Bronchial epithelial cell (primary cell): ENCODE data around the gene FOXP4. TPM values are rescaled to one million over a fixed set of nuclear protein-coding genes. Genes with fewer than 3 reads are reported as not detected.

Source experiments
- DNase-seq: peaks from one replicate; pipeline ENCODE4 v3.0.0-alpha.2; 2010; ENCODE audit warnings: low read depth
- FAIRE-seq: peaks from 2 replicates; lab custom pipeline; 2011; peaks lifted over from hg19 to GRCh38; lab: Jason Lieb, UNC
- H3K27me3 ChIP-seq: 2 replicates; pipeline ENCODE4 v1.5.1; 2011; ENCODE audit warnings: low read length; ENCODE audit not compliant: control insufficient read depth, insufficient read depth
- H3K36me3 ChIP-seq: 2 replicates; pipeline ENCODE4 v1.5.1; 2011; ENCODE audit warnings: low read length; ENCODE audit not compliant: control insufficient read depth, insufficient read depth
- H3K4me3 ChIP-seq: 2 replicates; pipeline ENCODE4 v1.5.1; 2011; ENCODE audit warnings: mild to moderate bottlenecking, low read depth, low read length, control low read depth
- CTCF ChIP-seq: IDR thresholded peaks from 2 replicates; pipeline ENCODE4 v1.5.1; 2011; ENCODE audit warnings: mild to moderate bottlenecking, moderate library complexity, low read length, control low read depth, inconsistent platforms; ENCODE audit not compliant: insufficient read depth, severe bottlenecking
- total RNA-seq: library from RNA; depleted of rRNA; stranded (reverse); fragments of >200 nt; gene quantifications from 2 replicates; pipeline ENCODE4 v1.2.1, GENCODE V29; 2014

Gene FOXP4
- total RNA-seq, 1 donor from 2014 or later, result 2.1 TPM

GRCh38 chr6:41551086-41551700 lies 5.0 kb downstream of the FOXP4 start:
- DNase-seq, result no peak
- TF ChIP-seq CTCF, result no peak
- H3K36me3 ChIP-seq, result peaks cover 3% of the 10 kb centered on the region
- no peak overlapping the region for H3K4me3 ChIP-seq
- H3K27me3 ChIP-seq, result no peaks in the 10 kb centered on the region
- FAIRE-seq, result no peak

- Histone ChIP-seq H3K27me3 (no peaks in the 10 kb centered on the region), H3K36me3 (peaks cover 3% of the 10 kb centered on the region), H3K4me3 (no peak overlapping the region)
- DNase-seq (no peak), FAIRE-seq (no peak)
- TF ChIP-seq CTCF, result no peak
Measured at GRCh38 chr6:41551857-41552256, 5.7 kb downstream of the FOXP4 start.

- H3K27me3 ChIP-seq, result no peaks in the 10 kb centered on the region
- H3K4me3 ChIP-seq, result no peak overlapping the region
- FAIRE-seq, result no peak
- peaks cover 3% of the 10 kb centered on the region for H3K36me3 ChIP-seq
- no peak for TF ChIP-seq CTCF
- DNase-seq, result no peak
Measured at GRCh38 chr6:41552723-41553122, 6.5 kb downstream of the FOXP4 start.

GRCh38 chr6:41553405-41553999 lies 7.3 kb downstream of the FOXP4 start:
- no peak overlapping the region for H3K4me3 ChIP-seq
- FAIRE-seq, result no peak
- TF ChIP-seq CTCF, result no peak

GRCh38 chr6:41555326-41556300 lies 9.4 kb downstream of the FOXP4 start:
- no peak for TF ChIP-seq CTCF
- Histone ChIP-seq H3K4me3 (no peak overlapping the region), H3K36me3 (peaks cover 3% of the 10 kb centered on the region), H3K27me3 (no peaks in the 10 kb centered on the region)
- FAIRE-seq (no peak), DNase-seq (no peak)

More at GRCh38 chr6:41553405-41553999, 7.3 kb downstream of the FOXP4 start:
- DNase-seq, result no peak
- H3K27me3 ChIP-seq, result no peaks in the 10 kb centered on the region
- H3K36me3 ChIP-seq, result peaks cover 3% of the 10 kb centered on the region
